Astrocyte (in vitro differentiated cells and primary cell): Measurements from ENCODE around the gene CD53. TPM values are rescaled to one million over a fixed set of nuclear protein-coding genes. Genes with fewer than 3 reads are reported as not detected.

Experiments
- DNase-seq: peaks from one replicate; pipeline ENCODE4 v3.0.0-alpha.2; 2010; ENCODE audit warnings: low read depth
- FAIRE-seq: peaks from 2 replicates; lab custom pipeline; 2011; peaks lifted over from hg19 to GRCh38; lab: Jason Lieb, UNC
- H2AFZ ChIP-seq: 2 replicates; pipeline ENCODE4 v1.6.0; 2012; ENCODE audit warnings: low read depth, low read length, inconsistent platforms
- H3K27ac ChIP-seq: 2 replicates; pipeline ENCODE4 v1.5.1; 2011; ENCODE audit warnings: low read depth, low read length, inconsistent platforms
- H3K27me3 ChIP-seq: 2 replicates; pipeline ENCODE4 v1.6.0; 2011; ENCODE audit warnings: low read length, inconsistent platforms; ENCODE audit not compliant: insufficient read depth
- H3K36me3 ChIP-seq: 2 replicates; pipeline ENCODE4 v1.5.1; 2011; ENCODE audit warnings: low read length, inconsistent platforms; ENCODE audit not compliant: insufficient read depth
- H3K4me1 ChIP-seq: 2 replicates; pipeline ENCODE4 v1.5.1; 2011; ENCODE audit warnings: low read length, inconsistent platforms; ENCODE audit not compliant: insufficient read depth
- H3K4me2 ChIP-seq: 2 replicates; pipeline ENCODE4 v1.6.0; 2012; ENCODE audit warnings: low read length, inconsistent platforms
- H3K4me3 ChIP-seq: 2 replicates; pipeline ENCODE4 v1.5.1; 2011; ENCODE audit warnings: low read depth, mild to moderate bottlenecking, low read length, inconsistent platforms; ENCODE audit not compliant: insufficient read depth
- H3K79me2 ChIP-seq: 2 replicates; pipeline ENCODE4 v1.6.0; 2012; ENCODE audit warnings: mild to moderate bottlenecking, low read length, inconsistent platforms; ENCODE audit not compliant: insufficient read depth
- H3K9ac ChIP-seq: 2 replicates; pipeline ENCODE4 v1.6.0; 2012; ENCODE audit warnings: mild to moderate bottlenecking, low read length, inconsistent platforms
- H3K9me3 ChIP-seq: 2 replicates; pipeline ENCODE4 v1.5.1; 2012; ENCODE audit warnings: low read depth, mild to moderate bottlenecking, low read length, inconsistent platforms; ENCODE audit not compliant: insufficient read depth
- H4K20me1 ChIP-seq: 2 replicates; pipeline ENCODE4 v1.6.0; 2012; ENCODE audit warnings: low read length, inconsistent platforms; ENCODE audit not compliant: insufficient read depth
- H3K27ac Mint-ChIP-seq: one replicate; pipeline ENCODE4 v1.8.0; 2021; ENCODE audit warnings: mild to moderate bottlenecking, mixed read lengths; ENCODE audit not compliant: unreplicated experiment
- H3K27me3 Mint-ChIP-seq: one replicate; pipeline ENCODE4 v1.8.0; 2021; ENCODE audit warnings: low read depth, mixed read lengths; ENCODE audit not compliant: unreplicated experiment
- H3K36me3 Mint-ChIP-seq: one replicate; pipeline ENCODE4 v1.8.0; 2021; ENCODE audit warnings: low read depth, mixed read lengths; ENCODE audit not compliant: unreplicated experiment
- H3K4me1 Mint-ChIP-seq: one replicate; pipeline ENCODE4 v1.8.0; 2021; ENCODE audit warnings: low read depth, mixed read lengths; ENCODE audit not compliant: unreplicated experiment
- H3K4me3 Mint-ChIP-seq: one replicate; pipeline ENCODE4 v1.8.0; 2021; ENCODE audit warnings: mild to moderate bottlenecking, moderate library complexity, mixed read lengths; ENCODE audit not compliant: unreplicated experiment
- H3K9me3 Mint-ChIP-seq: one replicate; pipeline ENCODE4 v1.8.0; 2021; ENCODE audit warnings: mild to moderate bottlenecking, mixed read lengths; ENCODE audit not compliant: unreplicated experiment
- EZH2 ChIP-seq: IDR thresholded peaks from 2 replicates; pipeline ENCODE4 v1.6.1; 2012; ENCODE audit warnings: mild to moderate bottlenecking, low read length, inconsistent platforms; ENCODE audit not compliant: insufficient read depth
- total RNA-seq: library from RNA; stranded (reverse); gene quantifications from 2 replicates; pipeline ENCODE4 v1.2.1, GENCODE V29; 2021
- TF ChIP-seq, protein P1 (sequence below): IDR thresholded peaks from 2 replicates; pipeline ENCODE4 v1.5.1; 2011; ENCODE audit warnings: low read depth, mild to moderate bottlenecking, inconsistent platforms, low read length, moderate library complexity; ENCODE audit not compliant: insufficient read depth

The CD53 gene
- total RNA-seq, 1 donor from 2014 or later, result not detected

DNA sequence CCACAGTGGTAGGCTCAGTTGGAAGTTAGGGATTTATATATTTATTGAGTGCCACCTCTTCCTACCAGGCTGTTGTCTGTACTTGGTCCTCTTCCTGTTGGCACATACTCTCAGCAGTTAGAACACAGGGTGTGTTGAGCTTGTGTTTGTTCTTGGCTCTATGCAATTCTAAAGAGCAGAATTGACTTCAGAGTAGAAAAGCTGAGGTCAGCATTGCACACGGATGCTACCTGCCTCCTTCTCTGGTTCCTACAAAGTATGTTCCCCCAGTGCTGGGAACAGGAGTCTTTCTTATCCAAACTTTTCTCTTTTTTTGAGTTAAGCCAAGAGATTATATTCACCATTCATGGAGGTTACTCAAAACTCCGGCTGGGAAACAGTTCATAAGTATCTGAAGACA, 16.5 kb upstream of the CD53 start:
- H3K4me2 ChIP-seq, result no peak overlapping the region
- no peak overlapping the region for H3K4me3 Mint-ChIP-seq
- H4K20me1 ChIP-seq, result no peaks in the 10 kb centered on the region
- no peaks in the 10 kb centered on the region for H3K79me2 ChIP-seq
- H2AFZ ChIP-seq, result no peak overlapping the region
- H3K36me3 ChIP-seq, result no peaks in the 10 kb centered on the region
- TF ChIP-seq EZH2, result no peak
- TF ChIP-seq, protein P1, sequence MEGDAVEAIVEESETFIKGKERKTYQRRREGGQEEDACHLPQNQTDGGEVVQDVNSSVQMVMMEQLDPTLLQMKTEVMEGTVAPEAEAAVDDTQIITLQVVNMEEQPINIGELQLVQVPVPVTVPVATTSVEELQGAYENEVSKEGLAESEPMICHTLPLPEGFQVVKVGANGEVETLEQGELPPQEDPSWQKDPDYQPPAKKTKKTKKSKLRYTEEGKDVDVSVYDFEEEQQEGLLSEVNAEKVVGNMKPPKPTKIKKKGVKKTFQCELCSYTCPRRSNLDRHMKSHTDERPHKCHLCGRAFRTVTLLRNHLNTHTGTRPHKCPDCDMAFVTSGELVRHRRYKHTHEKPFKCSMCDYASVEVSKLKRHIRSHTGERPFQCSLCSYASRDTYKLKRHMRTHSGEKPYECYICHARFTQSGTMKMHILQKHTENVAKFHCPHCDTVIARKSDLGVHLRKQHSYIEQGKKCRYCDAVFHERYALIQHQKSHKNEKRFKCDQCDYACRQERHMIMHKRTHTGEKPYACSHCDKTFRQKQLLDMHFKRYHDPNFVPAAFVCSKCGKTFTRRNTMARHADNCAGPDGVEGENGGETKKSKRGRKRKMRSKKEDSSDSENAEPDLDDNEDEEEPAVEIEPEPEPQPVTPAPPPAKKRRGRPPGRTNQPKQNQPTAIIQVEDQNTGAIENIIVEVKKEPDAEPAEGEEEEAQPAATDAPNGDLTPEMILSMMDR, result no peak
- H3K36me3 Mint-ChIP-seq, result no peaks in the 10 kb centered on the region
- no peak overlapping the region for H3K9ac ChIP-seq
- no peaks in the 10 kb centered on the region for H3K27me3 ChIP-seq
- H3K27ac Mint-ChIP-seq, result no peak overlapping the region
- H3K9me3 Mint-ChIP-seq, result no peaks in the 10 kb centered on the region
- H3K4me1 ChIP-seq, result no peaks in the 10 kb centered on the region
- no peak overlapping the region for H3K4me3 ChIP-seq
- H3K4me1 Mint-ChIP-seq, result peaks cover 5% of the 10 kb centered on the region
- no peaks in the 10 kb centered on the region for H3K9me3 ChIP-seq
- H3K27ac ChIP-seq, result no peak overlapping the region
- FAIRE-seq (no peak), DNase-seq (no peak)
- peaks cover 11% of the 10 kb centered on the region for H3K27me3 Mint-ChIP-seq

DNA sequence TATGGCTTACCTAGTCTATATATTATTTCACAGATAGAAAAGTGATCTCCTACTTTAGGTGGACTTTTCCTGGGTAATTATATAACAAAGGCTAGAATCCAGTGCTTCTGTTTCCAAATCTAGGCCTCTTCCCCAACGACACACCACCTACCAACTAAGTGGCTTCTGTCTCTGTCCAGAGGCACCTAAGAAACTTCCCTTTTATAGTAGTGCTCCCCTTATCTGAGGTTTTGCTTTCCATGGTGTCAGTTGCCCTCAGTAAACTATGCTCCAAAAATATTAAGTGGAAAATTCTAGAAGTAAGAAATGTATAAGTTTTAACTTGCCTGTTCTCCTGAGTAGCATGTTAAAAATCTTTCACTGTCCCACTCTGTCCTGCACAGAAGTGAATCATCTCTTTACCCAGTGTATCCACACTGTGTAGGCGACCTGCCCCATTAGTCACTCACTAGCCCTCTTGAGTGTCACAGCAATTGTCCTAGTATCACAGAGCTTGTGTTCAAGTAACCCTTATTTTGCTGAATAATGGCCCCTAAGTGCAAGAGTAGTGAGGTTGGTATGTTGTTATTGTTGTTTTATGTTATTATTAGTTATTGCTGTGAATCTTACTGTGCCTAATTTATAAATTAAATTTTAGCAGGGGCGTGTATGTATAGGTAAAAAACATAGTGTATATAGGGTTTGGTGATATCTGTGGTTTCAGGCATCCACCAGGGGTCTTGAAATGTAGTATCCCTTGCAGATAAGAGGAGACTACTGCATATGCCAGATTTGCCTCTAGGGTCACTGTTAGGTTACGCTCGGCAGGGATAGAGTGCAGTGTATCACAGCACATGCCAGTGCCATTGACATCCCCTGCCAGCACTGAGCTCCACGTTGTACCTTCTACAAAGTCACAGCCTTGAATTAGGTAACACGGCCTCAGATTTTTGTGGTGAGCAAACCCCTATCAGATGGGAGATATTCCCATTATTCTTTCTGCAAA, 14.7 kb upstream of the CD53 start:
- H3K27ac ChIP-seq, result no peak overlapping the region
- no peak overlapping the region for H3K4me3 ChIP-seq
- FAIRE-seq, result no peak
- H3K36me3 Mint-ChIP-seq, result no peaks in the 10 kb centered on the region
- H3K4me1 Mint-ChIP-seq, result peaks cover 5% of the 10 kb centered on the region
- H3K9ac ChIP-seq, result no peak overlapping the region
- no peaks in the 10 kb centered on the region for H3K27me3 ChIP-seq
- TF ChIP-seq, protein P1, result no peak
- TF ChIP-seq EZH2, result no peak
- H3K79me2 ChIP-seq, result no peaks in the 10 kb centered on the region
- no peak for DNase-seq
- H3K4me2 ChIP-seq, result no peak overlapping the region
- no peaks in the 10 kb centered on the region for H3K4me1 ChIP-seq
- H3K27ac Mint-ChIP-seq, result no peak overlapping the region
- no peaks in the 10 kb centered on the region for H3K36me3 ChIP-seq
- H3K9me3 ChIP-seq, result no peaks in the 10 kb centered on the region
- no peak overlapping the region for H2AFZ ChIP-seq
- H3K4me3 Mint-ChIP-seq, result no peak overlapping the region
- no peaks in the 10 kb centered on the region for H3K9me3 Mint-ChIP-seq
- H3K27me3 Mint-ChIP-seq, result peaks cover 5% of the 10 kb centered on the region
- H4K20me1 ChIP-seq, result no peaks in the 10 kb centered on the region

- Histone ChIP-seq H3K27me3 (no peaks in the 10 kb centered on the region), H2AFZ (no peak overlapping the region), H3K4me3 (no peak overlapping the region), H3K9me3 (no peaks in the 10 kb centered on the region), H3K9ac (no peak overlapping the region), H3K4me1 (no peaks in the 10 kb centered on the region), H3K4me2 (no peak overlapping the region), H3K36me3 (no peaks in the 10 kb centered on the region), H4K20me1 (no peaks in the 10 kb centered on the region), H3K79me2 (no peaks in the 10 kb centered on the region), H3K27ac (no peak overlapping the region)
- H3K27me3 Mint-ChIP-seq, result peaks cover 5% of the 10 kb centered on the region
- no peak for FAIRE-seq
- H3K4me3 Mint-ChIP-seq, result no peak overlapping the region
- H3K4me1 Mint-ChIP-seq, result peaks cover 5% of the 10 kb centered on the region
- TF ChIP-seq, protein P1, result no peak
- no peak for TF ChIP-seq EZH2
- no peak for DNase-seq
- H3K9me3 Mint-ChIP-seq, result no peaks in the 10 kb centered on the region
- no peak overlapping the region for H3K27ac Mint-ChIP-seq
- H3K36me3 Mint-ChIP-seq, result no peaks in the 10 kb centered on the region
These were observed 13.9 kb upstream of the CD53 start for GRCh38 chr1:110859062-110859461.
